Neuronal stem cell (in vitro differentiated cells): ENCODE measurements around the gene SLMAP.

Source experiments
- DNase-seq: peaks from one replicate; pipeline ENCODE4 v3.0.0-alpha.2; 2013; ENCODE audit warnings: low spot score
- H2AFZ ChIP-seq: one replicate; pipeline ENCODE4 v1.6.1; 2013; ENCODE audit warnings: mild to moderate bottlenecking, low read length, inconsistent platforms
- H2AK5ac ChIP-seq: 2 replicates; pipeline ENCODE4 v1.6.1; 2013; ENCODE audit warnings: low read depth, mild to moderate bottlenecking, inconsistent platforms, low read length, moderate library complexity, mixed read lengths
- H2BK120ac ChIP-seq: 2 replicates; pipeline ENCODE4 v1.6.1; 2013; ENCODE audit warnings: low read depth, mild to moderate bottlenecking, inconsistent platforms, low read length, moderate library complexity, mixed read lengths
- H2BK12ac ChIP-seq: one replicate; pipeline ENCODE4 v1.6.1; 2013; ENCODE audit warnings: low read length, inconsistent platforms
- H2BK15ac ChIP-seq: 2 replicates; pipeline ENCODE4 v1.6.1; 2013; ENCODE audit warnings: mild to moderate bottlenecking, low read length, inconsistent platforms, mixed read lengths
- H2BK5ac ChIP-seq: one replicate; pipeline ENCODE4 v1.6.1; 2013; ENCODE audit warnings: inconsistent platforms, mild to moderate bottlenecking, low read length, moderate library complexity
- H3K14ac ChIP-seq: one replicate; pipeline ENCODE4 v1.6.1; 2013; ENCODE audit warnings: low read length, inconsistent platforms
- H3K18ac ChIP-seq: 2 replicates; pipeline ENCODE4 v1.6.1; 2013; ENCODE audit warnings: low read length, inconsistent platforms
- H3K23ac ChIP-seq: 2 replicates; pipeline ENCODE4 v1.6.1; 2013; ENCODE audit warnings: low read depth, mild to moderate bottlenecking, mixed read lengths, low read length, inconsistent platforms; ENCODE audit not compliant: poor library complexity
- H3K27ac ChIP-seq: replicated peaks from 3 replicates; pipeline ENCODE4 v1.5.1; 2013; ENCODE audit warnings: low read length, inconsistent platforms
- H3K27me3 ChIP-seq, 3 experiments: 2 replicates each; pipeline ENCODE4 v1.6.1; 2013; ENCODE audit warnings: low read length in 3 of 3, mild to moderate bottlenecking in 2 of 3, inconsistent platforms in 1 of 3, low read depth in 1 of 3, mixed read lengths in 1 of 3, moderate library complexity in 1 of 3; ENCODE audit not compliant: control insufficient read depth in 3 of 3, insufficient read depth in 3 of 3
- H3K36me3 ChIP-seq, 2 donors: replicated peaks in 1 of 2; 2 replicates each; pipeline ENCODE4 v1.6.1; 2013; ENCODE audit warnings: low read length in 2 of 2; ENCODE audit not compliant: control insufficient read depth in 2 of 2, insufficient read depth in 2 of 2
- H3K4ac ChIP-seq: 2 replicates; pipeline ENCODE4 v1.6.1; 2013; ENCODE audit warnings: inconsistent platforms, mild to moderate bottlenecking, low read length, moderate library complexity
- H3K4me1 ChIP-seq, 2 donors: 1 replicate in 1 of 2; 2 replicates in 1 of 2; pipeline ENCODE4 v1.6.1; 2013; ENCODE audit warnings: low read length in 2 of 2, low read depth in 1 of 2; ENCODE audit not compliant: control insufficient read depth in 2 of 2, insufficient read depth in 1 of 2
- H3K4me2 ChIP-seq: one replicate; pipeline ENCODE4 v1.6.1; 2013; ENCODE audit warnings: mild to moderate bottlenecking, low read length, inconsistent platforms; ENCODE audit not compliant: insufficient read depth, poor library complexity, severe bottlenecking
- H3K4me3 ChIP-seq, 2 donors: 2 replicates each; pipeline ENCODE4 v1.5.1; 2013; ENCODE audit warnings: low read length in 2 of 2, mild to moderate bottlenecking in 2 of 2, inconsistent platforms in 1 of 2, moderate library complexity in 1 of 2
- H3K79me1 ChIP-seq: one replicate; pipeline ENCODE4 v1.6.1; 2013; ENCODE audit warnings: low read depth, mild to moderate bottlenecking, inconsistent platforms, low read length, moderate library complexity
- H3K9ac ChIP-seq: one replicate; pipeline ENCODE4 v1.6.1; 2013; ENCODE audit warnings: mild to moderate bottlenecking, low read depth, low read length, inconsistent platforms; ENCODE audit not compliant: poor library complexity
- H3K9me3 ChIP-seq, 2 donors: replicated peaks in 1 of 2; 2 replicates each; pipeline versions ENCODE3 to v1.6.1; 2013; ENCODE audit warnings: low read length in 2 of 2, mild to moderate bottlenecking in 2 of 2, inconsistent platforms in 1 of 2, low read depth in 1 of 2, mixed read lengths in 1 of 2, moderate library complexity in 1 of 2; ENCODE audit not compliant: control insufficient read depth in 2 of 2, insufficient read depth in 1 of 2
- H4K8ac ChIP-seq: one replicate; pipeline ENCODE4 v1.6.1; 2013; ENCODE audit warnings: low read depth, mild to moderate bottlenecking, inconsistent platforms, low read length, moderate library complexity
- H4K91ac ChIP-seq: one replicate; pipeline ENCODE4 v1.6.1; 2013; ENCODE audit warnings: low read length, low read depth, mild to moderate bottlenecking, inconsistent platforms; ENCODE audit not compliant: poor library complexity
- WGBS, 2 donors: extraction: QIAGEN DNeasy Blood & Tissue Kit; methylation state at CpG; one replicate each; pipeline ENCODE4 v1.1.7; 2013; ENCODE audit warnings: missing lambda C conversion rate in 2 of 2, mixed read lengths in 1 of 2; ENCODE audit not compliant: insufficient read length in 2 of 2, insufficient replicate concordance in 1 of 2; ENCODE audit errors: extremely low coverage in 2 of 2; 5-methylcytosine and 5-hydroxymethylcytosine counted together

SLMAP gene

DNA sequence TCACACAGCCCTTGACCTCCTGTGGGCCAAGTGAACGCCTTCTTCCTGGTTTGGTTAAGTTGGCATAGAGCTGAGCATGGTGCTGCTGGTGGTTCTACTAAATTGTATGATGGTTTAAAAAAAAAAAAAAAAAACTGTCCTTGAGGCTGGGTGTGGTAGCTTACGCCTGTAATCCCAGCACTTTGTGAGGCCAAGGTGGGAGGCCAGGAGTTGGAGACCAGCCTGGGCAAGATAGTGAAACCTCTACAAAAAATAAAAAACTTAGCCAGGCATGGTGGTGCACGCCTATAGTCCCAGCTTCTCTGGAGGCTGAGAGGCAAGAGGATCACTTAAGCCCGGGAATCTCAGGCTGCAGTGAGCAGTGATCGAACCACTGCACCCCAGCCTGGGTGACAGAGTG lies 193.2 kb downstream of the SLMAP start:
- Histone ChIP-seq H3K4me3 (no peak overlapping the region), H2BK120ac (no peak overlapping the region), H3K4ac (no peak overlapping the region), H3K23ac (no peak overlapping the region), H3K14ac (no peak overlapping the region), H3K27me3 (no peaks in the 10 kb centered on the region), H2BK12ac (peak overlapping the region; percentile 47), H3K4me1 (peaks cover 19 to 30% of the 10 kb centered on the region in 2 donors), H3K9ac (no peak overlapping the region), H2AK5ac (no peak overlapping the region), H2AFZ (peak overlapping the region; percentile 72), H3K79me1 (no peaks in the 10 kb centered on the region), H4K8ac (no peak overlapping the region), H3K36me3 (no peaks in the 10 kb centered on the region), H2BK15ac (no peak overlapping the region), H4K91ac (no peak overlapping the region), H3K4me2 (no peak overlapping the region), H2BK5ac (no peak overlapping the region), H3K18ac (peak overlapping the region; percentile 25), H3K27ac (no peak overlapping the region), H3K9me3 (no peaks in the 10 kb centered on the region)
- WGBS, 2 donors = no CpG with 5 or more reads among the region's 5 CpGs
- no peak for DNase-seq

DNA sequence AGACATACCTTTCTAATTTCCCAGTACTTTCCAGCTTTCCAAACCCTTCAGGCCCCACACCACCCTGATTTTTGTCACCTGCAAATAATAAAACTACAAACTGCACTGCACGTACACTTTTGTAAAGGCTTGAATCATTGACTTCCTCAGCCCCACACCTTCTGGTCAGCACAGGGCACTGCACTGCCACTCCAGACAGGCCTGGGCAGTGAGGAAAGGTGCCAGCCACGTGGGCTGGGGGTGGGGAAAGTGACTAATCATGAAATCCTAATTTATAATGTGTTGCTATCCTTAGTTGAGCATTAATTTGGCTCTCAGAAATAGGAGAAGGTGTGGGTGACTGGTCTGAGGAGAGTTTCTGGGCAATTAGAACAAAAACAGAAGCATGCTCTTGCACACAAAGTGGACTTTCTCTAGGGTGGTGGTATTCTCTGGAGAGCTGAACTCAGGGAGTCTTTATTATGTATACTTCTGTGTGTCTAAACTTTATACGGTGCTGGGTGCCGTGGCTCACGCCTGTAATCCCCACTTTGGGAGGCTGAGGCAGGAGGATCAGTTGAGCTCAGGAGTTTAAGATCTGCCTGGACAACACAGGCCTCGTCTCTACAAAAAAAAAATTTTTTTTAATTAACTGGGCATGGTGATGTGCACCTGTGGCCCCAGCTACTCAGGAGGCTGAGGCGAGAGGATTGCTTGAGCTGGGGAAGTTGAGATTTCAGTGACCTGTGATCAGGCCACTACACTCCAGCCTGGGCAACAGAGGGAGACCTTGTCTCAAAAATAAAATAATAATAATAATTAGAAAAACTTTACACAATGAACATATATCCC lies 193.9 kb downstream of the SLMAP start:
- no peak overlapping the region for H3K27ac ChIP-seq
- no peak overlapping the region for H3K4ac ChIP-seq
- peaks cover 19 to 30% of the 10 kb centered on the region in 2 donors for H3K4me1 ChIP-seq
- no peak overlapping the region for H3K23ac ChIP-seq
- no peak overlapping the region for H2BK15ac ChIP-seq
- H3K4me2 ChIP-seq = no peak overlapping the region
- no peak overlapping the region for H3K14ac ChIP-seq
- H2AK5ac ChIP-seq = no peak overlapping the region
- no peaks in the 10 kb centered on the region for H3K27me3 ChIP-seq
- H3K9me3 ChIP-seq = no peaks in the 10 kb centered on the region
- H2BK5ac ChIP-seq = no peak overlapping the region
- no peak overlapping the region for H2BK120ac ChIP-seq
- H3K18ac ChIP-seq = no peak overlapping the region
- H3K9ac ChIP-seq = no peak overlapping the region
- no peaks in the 10 kb centered on the region for H3K79me1 ChIP-seq
- no CpG with 5 or more reads among the region's 7 CpGs for WGBS, 2 donors
- no peak overlapping the region for H2BK12ac ChIP-seq
- no peak overlapping the region for H3K4me3 ChIP-seq
- no peak overlapping the region for H4K91ac ChIP-seq
- no peak for DNase-seq
- no peaks in the 10 kb centered on the region for H3K36me3 ChIP-seq
- no peak overlapping the region for H4K8ac ChIP-seq
- H2AFZ ChIP-seq = no peak overlapping the region

DNA sequence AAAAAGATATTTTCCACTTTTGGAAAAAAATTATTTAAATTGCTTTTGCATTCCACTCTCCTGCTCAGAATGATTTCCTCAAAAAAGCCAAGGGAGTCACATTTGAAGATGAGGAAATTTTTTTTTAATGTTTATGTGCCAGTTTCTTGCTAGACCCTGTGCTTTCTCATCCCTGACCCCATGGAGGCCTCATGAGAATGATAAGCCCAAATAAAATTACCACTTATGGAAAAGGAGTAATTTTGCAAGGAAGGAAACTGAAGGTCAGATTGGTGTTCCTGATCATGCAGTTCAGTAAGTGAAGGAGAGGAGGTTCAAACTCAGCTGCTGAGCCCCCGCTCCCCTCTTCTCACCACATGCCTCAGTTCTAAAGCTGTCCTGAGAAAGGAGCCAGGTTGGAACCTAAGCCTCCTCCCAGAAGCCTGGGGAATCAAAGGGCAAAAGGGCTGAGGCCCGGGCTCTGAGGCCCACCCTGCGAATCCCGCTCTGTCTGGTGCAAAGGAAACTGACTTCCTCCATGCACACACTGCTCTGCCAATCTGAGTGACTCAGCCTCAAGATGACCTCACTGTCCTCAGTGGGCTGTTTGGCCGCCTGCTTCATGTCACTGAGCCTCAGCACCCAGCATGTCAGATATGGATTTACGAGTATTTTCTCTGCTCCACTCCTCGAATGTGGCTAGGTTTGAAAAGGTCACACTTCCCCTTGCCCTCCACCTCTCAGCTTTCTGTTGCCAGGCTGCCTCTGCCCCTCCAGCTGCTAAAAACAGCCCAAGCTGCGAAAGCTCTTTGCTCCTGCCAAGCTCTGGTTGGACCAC lies 195.2 kb downstream of the SLMAP start:
- no peaks in the 10 kb centered on the region for H3K79me1 ChIP-seq
- no peak overlapping the region for H3K9ac ChIP-seq
- no peak overlapping the region for H3K23ac ChIP-seq
- no peak overlapping the region for H3K4me2 ChIP-seq
- no peak overlapping the region for H4K91ac ChIP-seq
- no CpG with 5 or more reads among the region's 8 CpGs for WGBS, 2 donors
- peak overlapping the region; percentile 44 for H2AFZ ChIP-seq
- no peak overlapping the region for H4K8ac ChIP-seq
- no peak for DNase-seq
- peak overlapping the region; percentile 61 for H3K18ac ChIP-seq
- no peaks in the 10 kb centered on the region for H3K27me3 ChIP-seq
- no peak overlapping the region for H3K14ac ChIP-seq
- H3K4ac ChIP-seq = no peak overlapping the region
- no peak overlapping the region for H2BK15ac ChIP-seq
- no peak overlapping the region for H3K4me3 ChIP-seq
- H3K36me3 ChIP-seq = no peaks in the 10 kb centered on the region
- H3K27ac ChIP-seq = no peak overlapping the region
- H2BK12ac ChIP-seq = no peak overlapping the region
- no peaks in the 10 kb centered on the region for H3K9me3 ChIP-seq
- H2BK5ac ChIP-seq = no peak overlapping the region
- H2BK120ac ChIP-seq = no peak overlapping the region
- H3K4me1 ChIP-seq = peaks cover 19 to 30% of the 10 kb centered on the region in 2 donors
- H2AK5ac ChIP-seq = no peak overlapping the region

DNA sequence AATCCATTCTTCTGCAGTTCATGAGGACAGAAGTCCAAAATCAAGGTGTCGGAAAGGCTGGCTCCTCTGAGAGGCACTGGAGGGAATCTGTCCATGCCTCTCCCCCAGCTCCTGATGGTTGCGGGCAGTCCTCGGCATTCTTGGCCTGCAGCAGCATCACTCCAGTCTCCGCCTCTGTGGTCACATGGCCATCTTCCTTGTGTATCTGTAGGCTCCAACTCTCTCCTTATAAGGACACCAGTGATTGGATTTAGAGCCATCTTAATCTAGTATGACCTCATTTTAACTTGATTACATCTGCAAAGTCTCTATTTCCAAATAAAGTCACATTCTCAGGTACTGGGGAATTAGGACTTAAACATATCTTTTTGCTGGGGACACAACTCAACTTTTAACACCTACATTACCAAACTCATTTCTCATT lies 196.1 kb downstream of the SLMAP start:
- Histone ChIP-seq H3K79me1 (no peaks in the 10 kb centered on the region), H3K23ac (no peak overlapping the region), H3K4me2 (no peak overlapping the region), H2BK15ac (no peak overlapping the region), H3K36me3 (no peaks in the 10 kb centered on the region), H3K27ac (no peak overlapping the region), H2BK5ac (no peak overlapping the region), H3K4me3 (no peak overlapping the region), H3K9me3 (no peaks in the 10 kb centered on the region), H3K4ac (no peak overlapping the region), H4K91ac (no peak overlapping the region), H2AK5ac (no peak overlapping the region), H2AFZ (peak overlapping the region; percentile 44), H2BK12ac (no peak overlapping the region), H4K8ac (no peak overlapping the region), H3K14ac (no peak overlapping the region), H3K18ac (no peak overlapping the region), H3K27me3 (no peaks in the 10 kb centered on the region), H2BK120ac (no peak overlapping the region), H3K4me1 (peaks cover 19 to 30% of the 10 kb centered on the region in 2 donors), H3K9ac (no peak overlapping the region)
- DNase-seq = no peak
- WGBS, 2 donors = no CpG with 5 or more reads among the region's 4 CpGs
